Sigmoid colon (tissue), 4 donors: Measurements from ENCODE around the gene CATSPERB.

Experiments used
- POLR2A ChIP-seq, 2 donors: fragments of 450-650 bp; IDR thresholded peaks; one replicate each; pipeline ENCODE4 v1.6.1; 2016; ENCODE audit warnings: antibody characterized with exemption in 2 of 2, mild to moderate bottlenecking in 2 of 2, moderate library complexity in 2 of 2
- POLR2AphosphoS5 ChIP-seq, 4 donors: sonication (generic); formaldehyde crosslinking; IDR thresholded peaks; one replicate each; pipeline ENCODE4 v1.6.1; 2017; ENCODE audit warnings: antibody characterized with exemption in 4 of 4
- TF ChIP-seq, protein P1 (sequence below), 4 experiments: fragments of 450-650 bp in 3 of 4; fragments of 200-600 bp in 1 of 4; IDR thresholded peaks; one replicate each; pipeline ENCODE4 v1.5.1; 2016 to 2019; ENCODE audit warnings: antibody characterized with exemption in 4 of 4, mild to moderate bottlenecking in 3 of 4, moderate library complexity in 2 of 4

DNA sequence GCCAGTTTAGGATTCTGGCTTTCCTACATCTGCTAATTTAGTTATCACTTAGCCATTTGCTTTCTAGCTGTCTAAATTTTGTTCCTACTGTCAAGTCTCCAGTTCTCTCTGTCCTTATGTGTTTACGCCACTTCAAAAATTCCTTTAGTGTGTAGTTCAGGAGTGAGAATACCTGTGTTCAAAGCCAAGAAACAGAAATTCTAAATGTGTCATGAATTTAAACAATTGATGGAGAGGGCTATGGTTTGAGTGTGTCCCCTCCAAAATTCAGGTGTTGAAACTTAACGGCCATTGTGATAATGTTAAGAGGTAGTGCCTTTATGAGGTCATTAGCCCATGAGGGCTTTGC is 11.4 kb upstream of the CATSPERB start:
- TF ChIP-seq POLR2A (IDR thresholded peaks at IDR 0.05) (no peak), POLR2AphosphoS5 (IDR thresholded peaks at IDR 0.05) (no peak)
- TF ChIP-seq, protein P1, sequence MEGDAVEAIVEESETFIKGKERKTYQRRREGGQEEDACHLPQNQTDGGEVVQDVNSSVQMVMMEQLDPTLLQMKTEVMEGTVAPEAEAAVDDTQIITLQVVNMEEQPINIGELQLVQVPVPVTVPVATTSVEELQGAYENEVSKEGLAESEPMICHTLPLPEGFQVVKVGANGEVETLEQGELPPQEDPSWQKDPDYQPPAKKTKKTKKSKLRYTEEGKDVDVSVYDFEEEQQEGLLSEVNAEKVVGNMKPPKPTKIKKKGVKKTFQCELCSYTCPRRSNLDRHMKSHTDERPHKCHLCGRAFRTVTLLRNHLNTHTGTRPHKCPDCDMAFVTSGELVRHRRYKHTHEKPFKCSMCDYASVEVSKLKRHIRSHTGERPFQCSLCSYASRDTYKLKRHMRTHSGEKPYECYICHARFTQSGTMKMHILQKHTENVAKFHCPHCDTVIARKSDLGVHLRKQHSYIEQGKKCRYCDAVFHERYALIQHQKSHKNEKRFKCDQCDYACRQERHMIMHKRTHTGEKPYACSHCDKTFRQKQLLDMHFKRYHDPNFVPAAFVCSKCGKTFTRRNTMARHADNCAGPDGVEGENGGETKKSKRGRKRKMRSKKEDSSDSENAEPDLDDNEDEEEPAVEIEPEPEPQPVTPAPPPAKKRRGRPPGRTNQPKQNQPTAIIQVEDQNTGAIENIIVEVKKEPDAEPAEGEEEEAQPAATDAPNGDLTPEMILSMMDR (IDR thresholded peaks at IDR 0.05), result no peak
